Activated T-cell treated with anti-CD3 and anti-CD28 coated beads, Interleukin-2, amount 50 U/mL, for 72 hours (primary cell): ENCODE data around the gene TRIM14. TPM values are rescaled to one million over a fixed set of nuclear protein-coding genes. Genes with fewer than 3 reads are reported as not detected.
"Not testable (repeated sequence)": the region's sequence is repeated elsewhere in the genome, so short reads cannot be mapped to it uniquely, and the experiment has no call there.

Source experiments
- ATAC-seq, 2 donors: fragments of 150-1000 bp; cut with Tn5 transposase; replicated peaks in 1 of 2; 2 replicates each; pipeline ENCODE4 v1.10.0; 2021; ENCODE audit warnings: moderate library complexity in 2 of 2, mild to moderate bottlenecking in 1 of 2
- DNase-seq, 2 donors: peaks; one replicate each; pipeline ENCODE4 v3.0.0; 2021 to 2022; ENCODE audit warnings: mixed read lengths in 1 of 2
- H3K27ac Mint-ChIP-seq: one replicate; pipeline ENCODE4 v1.8.0; 2022; ENCODE audit warnings: mild to moderate bottlenecking, moderate library complexity, mixed read lengths
- H3K27me3 Mint-ChIP-seq: one replicate; pipeline ENCODE4 v1.8.0; 2022; ENCODE audit warnings: low read depth, mixed read lengths
- H3K36me3 Mint-ChIP-seq, 2 donors: one replicate each; pipeline ENCODE4 v1.8.0; 2022; ENCODE audit warnings: mixed read lengths in 2 of 2, mild to moderate bottlenecking in 1 of 2; ENCODE audit not compliant: insufficient read depth in 2 of 2
- H3K4me1 Mint-ChIP-seq: one replicate; pipeline ENCODE4 v1.8.0; 2022; ENCODE audit warnings: low read depth, mixed read lengths
- H3K4me3 Mint-ChIP-seq, 2 donors: one replicate each; pipeline ENCODE4 v1.8.0; 2022; ENCODE audit warnings: mild to moderate bottlenecking in 2 of 2, mixed read lengths in 2 of 2, moderate library complexity in 2 of 2
- H3K9me3 Mint-ChIP-seq, 2 donors: one replicate each; pipeline ENCODE4 v1.8.0; 2022; ENCODE audit warnings: mixed read lengths in 2 of 2
- total RNA-seq, 2 donors: library from RNA; stranded (reverse); gene quantifications; one replicate each; pipeline ENCODE4 v1.2.3, GENCODE V29; 2022

TRIM14 gene
- total RNA-seq, 2 donors from 2014 or later, result 41.6 to 41.7 TPM

DNA sequence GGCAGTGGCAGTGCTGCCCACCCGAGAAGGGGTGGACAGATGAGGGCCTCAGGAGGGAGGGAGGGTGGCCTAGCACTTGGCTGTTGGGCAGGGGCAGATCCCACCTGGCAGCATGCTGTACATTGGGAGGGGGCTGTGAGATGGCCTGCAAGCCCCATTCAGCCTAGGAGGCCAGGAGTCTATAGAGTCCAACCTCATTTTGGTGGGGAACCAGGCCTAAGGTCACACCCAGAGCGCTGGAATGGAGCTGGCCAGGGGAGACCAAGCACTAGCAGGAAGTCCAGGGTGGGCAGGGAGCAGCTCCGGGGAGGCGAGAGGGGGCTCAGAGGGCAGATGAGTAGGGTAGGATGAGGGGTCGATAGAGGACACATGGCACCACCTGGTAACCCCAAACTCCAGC lies 22.9 kb downstream of the TRIM14 start:
- H3K27me3 Mint-ChIP-seq, result no peaks in the 10 kb centered on the region
- H3K27ac Mint-ChIP-seq, result no peak overlapping the region
- H3K4me3 Mint-ChIP-seq, result no peak overlapping the region
- no peaks in the 10 kb centered on the region for H3K9me3 Mint-ChIP-seq
- DNase-seq, result no peak
- H3K4me1 Mint-ChIP-seq, result peaks cover 75% of the 10 kb centered on the region
- peaks cover 3 to 32% of the 10 kb centered on the region in 2 donors for H3K36me3 Mint-ChIP-seq
- no peak for ATAC-seq

- Mint-ChIP-seq H3K4me3 (no peak overlapping the region), H3K9me3 (no peaks in the 10 kb centered on the region), H3K36me3 (peaks cover 3 to 32% of the 10 kb centered on the region in 2 donors), H3K4me1 (peaks cover 73% of the 10 kb centered on the region), H3K27me3 (no peaks in the 10 kb centered on the region), H3K27ac (peak overlapping the region; percentile 11)
- DNase-seq (no peak), ATAC-seq (no peak)
Observed at GRCh38 chr9:98095401-98095800, 23.6 kb downstream of the TRIM14 start.

DNA sequence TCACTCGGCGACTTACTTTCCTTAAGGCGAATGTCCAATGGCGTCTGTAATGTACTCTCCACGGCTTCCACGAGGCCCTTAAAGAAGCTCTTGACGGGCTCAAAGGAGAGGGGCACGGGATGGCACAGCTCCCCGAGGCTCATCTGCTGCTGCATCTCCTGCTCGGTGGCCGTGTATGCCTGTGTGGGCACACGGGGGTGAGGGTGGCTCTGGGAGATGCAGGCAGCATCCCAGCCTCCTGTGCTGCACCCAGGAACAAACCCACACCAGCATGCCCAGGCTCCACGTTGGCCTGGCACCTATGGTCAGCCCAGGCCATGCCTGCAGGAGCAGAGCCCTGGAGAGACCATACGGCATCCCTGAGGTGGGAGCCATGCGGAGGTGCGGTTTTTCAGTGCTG lies 24.2 kb downstream of the TRIM14 start:
- Mint-ChIP-seq H3K27me3 (no peaks in the 10 kb centered on the region), H3K4me1 (peaks cover 71% of the 10 kb centered on the region), H3K4me3 (no peak overlapping the region), H3K9me3 (no peaks in the 10 kb centered on the region), H3K36me3 (peaks cover under 1 to 29% of the 10 kb centered on the region in 2 donors), H3K27ac (no peak overlapping the region)
- ATAC-seq (no peak), DNase-seq (no peak)

DNA sequence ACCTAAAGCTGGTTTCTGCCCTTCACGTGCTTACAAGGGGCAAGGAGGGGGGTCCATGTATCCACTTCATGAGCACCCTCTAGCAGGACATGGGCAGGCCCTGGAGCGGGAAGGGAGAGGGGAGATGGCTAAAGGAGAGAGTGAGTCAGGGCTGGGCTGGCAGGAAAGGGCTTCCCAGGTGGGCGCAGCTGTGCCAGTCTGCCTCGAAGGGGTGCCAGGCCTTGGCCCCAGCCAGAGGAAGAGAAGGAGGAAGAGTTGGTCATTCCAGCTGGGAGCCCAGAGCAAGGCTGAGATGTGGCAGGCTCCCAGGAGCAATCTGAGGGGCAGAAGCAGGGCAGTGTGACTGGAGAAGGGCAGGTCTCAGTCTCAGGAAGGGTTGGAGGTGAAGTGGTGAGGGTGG lies 24.7 kb downstream of the TRIM14 start:
- peaks cover 0 to 27% of the 10 kb centered on the region in 2 donors for H3K36me3 Mint-ChIP-seq
- DNase-seq (no peak), ATAC-seq (no peak)
- H3K27ac Mint-ChIP-seq, result peak overlapping the region; percentile 66
- no peak overlapping the region for H3K4me3 Mint-ChIP-seq
- H3K27me3 Mint-ChIP-seq, result no peaks in the 10 kb centered on the region
- peaks cover 71% of the 10 kb centered on the region for H3K4me1 Mint-ChIP-seq
- H3K9me3 Mint-ChIP-seq, result no peaks in the 10 kb centered on the region

GRCh38 chr9:98092613-98092931 lies 26.4 kb downstream of the TRIM14 start:
- peak overlapping the region in 1 of 2 donors; percentile 44 for H3K4me3 Mint-ChIP-seq
- ATAC-seq (peak in 1 of 2 donors; percentile 70), DNase-seq (no peak)
- H3K4me1 Mint-ChIP-seq, result peaks cover 61% of the 10 kb centered on the region
- no peaks in the 10 kb centered on the region for H3K27me3 Mint-ChIP-seq
- peaks cover 0 to 25% of the 10 kb centered on the region in 2 donors for H3K36me3 Mint-ChIP-seq
- H3K9me3 Mint-ChIP-seq, result no peaks in the 10 kb centered on the region
- peak overlapping the region; percentile 24 for H3K27ac Mint-ChIP-seq

GRCh38 chr9:98091735-98092612 lies 27.0 kb downstream of the TRIM14 start:
- Mint-ChIP-seq H3K36me3 (peaks cover 0 to 24% of the 10 kb centered on the region in 2 donors), H3K4me1 (peaks cover 58% of the 10 kb centered on the region), H3K27ac (no peak overlapping the region), H3K9me3 (no peaks in the 10 kb centered on the region), H3K27me3 (no peaks in the 10 kb centered on the region), H3K4me3 (peak overlapping the region in 1 of 2 donors; percentile 52)
- ATAC-seq (no peak), DNase-seq (no peak)

GRCh38 chr9:98090674-98091073 lies 28.3 kb downstream of the TRIM14 start:
- H3K27ac Mint-ChIP-seq, H3K27me3 Mint-ChIP-seq, ATAC-seq, H3K4me3 Mint-ChIP-seq, H3K9me3 Mint-ChIP-seq, DNase-seq: not testable (repeated sequence)
- Mint-ChIP-seq H3K36me3 (peaks cover 0 to 25% of the 10 kb centered on the region in 2 donors), H3K4me1 (peaks cover 61% of the 10 kb centered on the region)

DNA sequence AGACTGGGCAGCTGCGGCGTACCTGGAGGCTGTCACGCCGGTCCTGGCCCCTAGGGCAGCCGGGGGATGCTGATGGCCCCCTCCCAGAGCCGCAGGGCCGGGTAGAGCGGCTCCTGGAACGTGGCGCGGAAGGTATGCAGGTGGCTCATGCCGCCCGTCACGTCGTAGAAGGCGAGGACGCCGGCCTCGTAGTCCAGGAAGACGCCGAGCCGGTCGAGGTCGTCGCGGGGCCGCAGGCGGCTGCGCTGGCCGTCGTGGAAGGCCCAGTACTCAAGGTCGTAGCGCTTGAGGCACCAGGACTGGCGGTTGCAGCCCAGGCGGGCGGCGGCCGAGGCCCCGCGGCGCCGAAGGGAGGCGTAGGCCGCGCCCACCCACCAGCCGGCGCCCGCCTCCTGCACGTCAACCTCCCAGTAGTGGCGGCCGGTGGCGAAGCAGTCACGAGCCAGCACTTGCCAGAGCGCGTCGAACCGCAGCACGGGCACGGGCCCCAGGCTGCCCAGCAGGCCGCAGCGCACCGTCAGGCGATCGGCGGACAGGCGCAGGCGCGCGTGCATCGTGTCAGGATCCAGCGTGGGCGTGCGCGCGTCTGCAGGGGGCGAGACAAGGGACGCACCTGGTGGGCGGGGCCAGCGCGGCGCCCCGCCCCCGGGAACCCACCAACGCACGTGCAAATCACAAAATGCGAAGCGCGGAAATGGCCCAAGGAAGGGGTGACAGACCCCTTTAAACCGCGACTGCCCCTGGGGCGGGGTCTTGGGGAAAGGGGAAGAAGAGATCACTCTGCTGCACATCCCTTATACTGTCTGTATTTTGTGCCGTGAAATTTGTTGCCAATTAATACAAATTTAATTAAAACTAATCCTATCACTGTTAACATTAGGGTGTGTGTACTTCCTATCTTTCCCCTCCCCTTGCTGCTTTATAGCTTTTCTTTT lies 31.3 kb downstream of the TRIM14 start:
- peaks cover 4 to 23% of the 10 kb centered on the region in 2 donors for H3K36me3 Mint-ChIP-seq

DNA sequence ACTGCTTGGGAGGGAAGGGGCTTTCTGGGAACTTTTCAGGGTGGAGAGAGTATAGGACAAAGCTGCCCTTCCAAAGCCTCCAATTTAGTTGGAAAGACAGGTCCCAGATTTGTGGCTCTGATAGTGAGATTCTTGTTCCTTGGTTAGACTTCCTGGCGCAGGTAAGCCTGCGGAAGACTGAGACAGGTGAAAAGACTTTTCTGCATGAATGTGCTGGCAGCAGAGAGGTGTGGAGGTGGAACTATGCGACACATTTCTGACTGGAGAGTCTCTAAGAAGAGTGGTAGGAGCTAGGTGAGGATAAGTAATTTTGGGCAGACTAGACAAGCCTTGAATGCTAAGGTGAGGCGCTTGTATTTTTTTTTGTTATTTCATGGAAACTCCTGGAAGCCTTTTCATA lies 32.6 kb downstream of the TRIM14 start:
- H3K4me3 Mint-ChIP-seq, result peak overlapping the region in 1 of 2 donors; percentile 5
- peak overlapping the region; percentile 86 for H3K27ac Mint-ChIP-seq
- DNase-seq (no peak), ATAC-seq (no peak)
- peaks cover 6 to 19% of the 10 kb centered on the region in 2 donors for H3K36me3 Mint-ChIP-seq
- H3K27me3 Mint-ChIP-seq, result no peaks in the 10 kb centered on the region
- peaks cover 46% of the 10 kb centered on the region for H3K4me1 Mint-ChIP-seq
- H3K9me3 Mint-ChIP-seq, result no peaks in the 10 kb centered on the region

More for the DNA sequence above, 31.3 kb downstream of the TRIM14 start:
- peaks cover 45% of the 10 kb centered on the region for H3K4me1 Mint-ChIP-seq
- no peak overlapping the region for H3K4me3 Mint-ChIP-seq
- DNase-seq (peak in 1 of 2 donors; percentile 23), ATAC-seq (peak; percentile 43 to 51)
- no peaks in the 10 kb centered on the region for H3K27me3 Mint-ChIP-seq
- H3K27ac Mint-ChIP-seq, result peak overlapping the region; percentile 55
- H3K9me3 Mint-ChIP-seq, result no peaks in the 10 kb centered on the region

- peaks cover 6 to 19% of the 10 kb centered on the region in 2 donors for H3K36me3 Mint-ChIP-seq
- no peaks in the 10 kb centered on the region for H3K27me3 Mint-ChIP-seq
- peaks cover 50% of the 10 kb centered on the region for H3K4me1 Mint-ChIP-seq
- ATAC-seq, result no peak
- no peaks in the 10 kb centered on the region for H3K9me3 Mint-ChIP-seq
- no peak overlapping the region for H3K4me3 Mint-ChIP-seq
- peak overlapping the region; percentile 52 for H3K27ac Mint-ChIP-seq
- DNase-seq, result no peak
Observed at GRCh38 chr9:98085944-98086343, 33.1 kb downstream of the TRIM14 start.

GRCh38 chr9:98085058-98085457 lies 34.0 kb downstream of the TRIM14 start:
- Mint-ChIP-seq H3K9me3 (no peaks in the 10 kb centered on the region), H3K4me1 (peaks cover 51% of the 10 kb centered on the region), H3K27me3 (no peaks in the 10 kb centered on the region), H3K36me3 (peaks cover 6 to 18% of the 10 kb centered on the region in 2 donors), H3K27ac (peak overlapping the region; percentile 52), H3K4me3 (no peak overlapping the region)
- no peak for DNase-seq
- no peak for ATAC-seq

DNA sequence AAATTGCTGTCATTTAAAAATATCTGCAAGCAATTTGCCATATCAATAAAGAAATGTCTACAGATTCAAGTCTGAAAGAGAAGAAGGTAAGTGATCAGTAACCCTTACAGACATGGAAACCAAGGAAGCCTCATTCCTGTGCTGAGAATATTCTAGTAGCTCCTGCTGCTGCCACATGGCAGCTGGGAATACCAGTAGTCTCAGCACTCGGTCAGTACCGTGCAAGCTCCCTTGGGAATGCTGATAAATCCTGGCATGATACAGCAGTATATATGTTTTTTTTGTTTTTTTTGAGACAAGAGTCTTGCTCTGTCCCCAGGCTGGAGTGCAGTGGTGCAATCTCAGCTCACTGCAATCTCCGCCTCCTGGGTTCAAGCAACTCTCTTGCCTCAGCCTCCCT lies 34.6 kb downstream of the TRIM14 start:
- DNase-seq (no peak), ATAC-seq (no peak)
- Mint-ChIP-seq H3K4me3 (no peak overlapping the region), H3K4me1 (peaks cover 45% of the 10 kb centered on the region), H3K27ac (peak overlapping the region; percentile 39), H3K36me3 (peaks cover 6 to 18% of the 10 kb centered on the region in 2 donors), H3K9me3 (no peaks in the 10 kb centered on the region), H3K27me3 (no peaks in the 10 kb centered on the region)
